ENCODE data around the gene MS4A18.

MS4A18 gene

DNA sequence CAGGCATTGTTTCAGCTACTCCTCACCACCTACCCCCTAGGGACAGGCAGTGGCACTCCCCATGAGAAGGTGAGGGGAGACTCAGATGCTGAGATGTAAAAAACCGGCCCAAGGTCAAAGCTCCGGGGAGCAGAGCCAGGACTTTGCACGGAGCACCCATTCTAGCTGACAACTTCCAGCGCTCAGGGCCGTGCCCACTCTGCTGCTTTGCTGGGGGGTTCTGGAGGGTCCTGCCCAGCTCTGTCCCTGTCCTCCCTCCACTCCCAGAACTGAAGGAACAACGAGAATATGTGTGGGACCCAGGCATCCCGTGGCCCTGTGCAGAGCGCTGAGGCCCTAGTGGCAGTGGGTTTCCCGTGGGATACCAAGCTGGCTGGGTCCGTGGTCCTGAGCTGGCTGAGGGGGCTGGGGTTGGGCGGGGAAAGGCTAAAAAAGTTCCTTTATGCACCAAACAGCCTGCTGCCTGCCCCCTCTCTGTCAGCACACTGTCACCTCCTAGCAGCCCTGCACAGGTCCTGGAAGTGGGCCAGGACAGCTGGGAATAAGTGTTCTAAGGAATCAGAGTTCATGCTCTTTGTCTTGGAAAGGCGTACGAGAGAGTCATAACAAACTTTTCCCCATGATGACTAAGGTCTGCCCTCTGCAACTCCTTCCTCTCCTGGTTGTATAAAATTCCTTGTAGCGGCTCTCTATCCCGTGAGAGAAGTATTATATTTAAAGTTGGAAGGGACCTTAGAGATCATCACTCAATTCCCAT is 62.5 kb downstream of the MS4A18 start:
- peak; percentile 61 for DNase-seq (ENCODE audit: low read depth, low spot score)

DNA sequence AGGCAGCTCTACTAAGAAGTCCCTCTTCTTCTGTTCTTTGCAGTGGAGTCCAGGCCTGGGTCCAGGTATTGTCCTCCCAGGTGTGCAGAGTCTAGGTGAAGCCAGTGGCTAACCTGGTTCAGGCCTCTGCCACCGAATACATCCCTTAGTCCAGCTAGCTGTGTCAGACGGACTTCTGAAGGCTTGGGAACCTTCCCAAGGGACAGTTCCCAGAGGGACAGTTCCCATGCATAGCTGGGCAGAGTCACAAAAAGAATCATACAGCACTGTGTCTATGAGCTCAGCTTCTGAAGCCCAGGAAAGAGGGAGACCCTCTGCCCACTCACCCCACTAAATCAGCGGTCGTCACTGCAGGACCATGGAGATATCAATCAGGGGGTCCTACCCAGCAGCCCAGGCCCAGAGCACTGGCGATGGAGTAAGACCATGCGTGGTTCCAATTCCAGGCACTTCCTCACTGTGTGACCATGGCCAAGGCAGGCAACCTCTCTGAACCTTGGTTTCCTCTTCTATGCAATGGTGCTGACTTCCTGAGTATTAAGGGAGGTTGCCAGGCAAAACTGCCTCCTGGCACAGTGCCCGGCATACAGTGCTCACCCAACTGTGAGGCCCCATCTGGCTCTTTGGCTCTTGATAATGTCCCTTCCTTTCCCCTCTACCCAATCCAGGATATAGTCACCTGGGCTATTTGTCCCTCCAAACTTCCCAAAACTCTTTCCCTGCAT is 64.0 kb downstream of the MS4A18 start:
- DNase-seq (ENCODE audit: low read depth, low spot score) = no peak

DNA sequence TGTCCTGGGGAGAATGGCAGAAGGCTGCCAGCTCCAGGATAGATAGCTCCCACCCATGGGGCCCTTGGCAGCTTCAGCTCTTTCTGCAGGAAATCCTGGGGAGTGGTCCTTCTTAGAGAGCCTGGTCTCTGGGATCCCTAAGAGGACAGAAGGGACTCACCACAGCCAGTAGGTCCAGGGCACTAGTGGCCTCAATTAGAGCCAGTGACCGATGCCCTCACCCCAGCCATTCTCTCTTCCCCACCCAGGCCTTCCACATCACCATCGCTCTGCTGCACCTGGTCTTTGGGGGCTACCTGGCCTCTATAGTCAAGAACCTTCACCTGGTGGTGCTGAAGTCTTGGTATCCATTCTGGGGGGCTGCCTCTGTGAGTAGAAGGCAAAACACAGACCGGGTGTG is 66.2 kb downstream of the MS4A18 start:
- no peak for DNase-seq (ENCODE audit: low read depth, low spot score)

DNA sequence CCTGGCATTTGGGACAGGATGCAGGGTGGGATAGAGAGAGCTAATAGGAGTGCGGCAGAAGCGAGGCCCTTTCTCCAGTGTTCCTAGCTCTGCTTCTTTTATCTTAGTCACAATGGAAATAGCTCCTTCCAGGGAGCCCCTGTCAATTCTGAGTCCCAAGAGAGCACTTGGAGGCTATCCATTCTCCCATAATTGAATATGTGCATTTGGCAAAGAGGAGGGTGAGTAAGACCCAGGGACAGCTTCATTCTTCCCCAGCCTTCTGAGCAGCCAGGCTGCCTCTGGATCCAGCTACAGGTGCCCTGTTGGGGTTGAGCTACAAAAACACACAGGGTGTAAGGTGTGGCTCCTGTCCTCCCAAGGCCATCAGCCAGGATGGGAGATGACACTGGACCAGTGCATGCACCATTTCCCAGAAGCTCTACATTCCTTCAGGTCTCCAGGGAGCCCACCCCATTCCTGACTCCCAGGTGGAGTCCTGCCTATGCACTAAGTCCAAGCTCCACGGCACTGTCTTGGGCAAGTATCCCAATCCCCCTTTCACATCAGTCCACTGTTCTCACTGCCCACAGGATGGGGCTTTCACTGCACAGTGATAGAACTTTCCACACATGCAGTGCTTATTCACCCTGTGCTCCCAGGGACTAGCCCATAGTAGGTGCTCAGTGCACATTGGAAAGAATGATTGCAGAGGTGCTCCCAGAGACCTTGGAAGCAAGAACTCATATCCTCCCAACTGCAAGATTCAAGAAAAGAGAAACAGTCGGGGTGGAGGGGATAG is 66.8 kb downstream of the MS4A18 start:
- DNase-seq (ENCODE audit: low read depth, low spot score) = no peak

DNA sequence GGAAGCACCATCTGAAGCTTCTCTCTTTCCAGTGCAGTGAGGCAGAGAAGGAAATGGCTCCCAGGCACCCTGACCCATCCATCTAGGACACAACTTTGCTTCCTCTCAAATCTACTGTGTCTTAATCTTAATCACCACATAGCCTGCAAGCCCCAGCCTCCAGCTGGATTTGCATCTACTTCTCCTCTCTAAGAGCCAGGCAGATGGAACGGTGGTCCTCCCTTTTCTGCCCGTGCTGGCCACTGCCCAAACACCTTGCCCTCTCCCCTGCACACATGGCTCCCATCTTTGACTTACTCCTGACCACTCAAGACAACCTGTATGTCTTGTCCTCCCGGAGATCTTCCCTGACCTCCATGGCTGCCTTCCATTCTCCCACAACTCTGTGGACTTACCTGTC is 68.0 kb downstream of the MS4A18 start:
- no peak for DNase-seq (ENCODE audit: low read depth, low spot score)

All from astrocyte of the hippocampus (primary cell).